C4-2B (cell line): ENCODE data around the gene INPP5E.

Experiments used
- CTCF ChIP-seq: fragments of 450-650 bp; conservative IDR thresholded peaks from 2 replicates; pipeline ENCODE4 v1.5.1; 2017; ENCODE audit warnings: mild to moderate bottlenecking
- ZFX ChIP-seq: fragments of 450-650 bp; IDR thresholded peaks from 2 replicates; pipeline ENCODE4 v1.6.1; 2017

DNA sequence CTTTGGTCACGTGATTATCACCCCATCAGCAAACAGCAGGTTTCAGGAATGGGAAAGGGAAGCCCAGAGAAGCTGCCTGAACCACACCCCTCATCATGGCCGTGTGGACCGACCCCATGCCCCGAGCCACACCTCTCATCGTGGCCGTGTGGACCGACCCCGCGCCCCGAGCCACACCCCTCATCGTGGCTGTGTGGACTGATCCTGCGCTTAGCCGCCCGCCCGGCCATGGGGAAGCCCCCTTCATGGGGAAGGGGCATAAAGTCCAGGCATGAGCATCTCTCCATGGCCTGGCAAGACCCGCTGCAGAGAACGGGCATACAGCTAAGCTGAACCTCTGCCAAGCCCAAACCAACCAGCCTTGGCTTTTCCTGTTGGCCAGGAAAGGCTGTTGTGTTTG is 46.1 kb downstream of the INPP5E start:
- no peak for TF ChIP-seq CTCF
- TF ChIP-seq ZFX, result no peak
